Pulmonary artery endothelial cell (primary cell): ENCODE data around the gene ACSF2. TPM values are rescaled to one million over a fixed set of nuclear protein-coding genes. Genes with fewer than 3 reads are reported as not detected.

Experiments used
- DNase-seq: peaks from one replicate; pipeline ENCODE4 v3.0.0-alpha.2; 2011; ENCODE audit warnings: low read depth, low spot score
- total RNA-seq: library from RNA; depleted of rRNA; stranded (reverse); fragments of >200 nt; gene quantifications from 2 replicates; pipeline ENCODE4 v1.2.3, GENCODE V29; 2014

The ACSF2 gene
- total RNA-seq, 1 donor from 2014 or later = 10.0 TPM

DNA sequence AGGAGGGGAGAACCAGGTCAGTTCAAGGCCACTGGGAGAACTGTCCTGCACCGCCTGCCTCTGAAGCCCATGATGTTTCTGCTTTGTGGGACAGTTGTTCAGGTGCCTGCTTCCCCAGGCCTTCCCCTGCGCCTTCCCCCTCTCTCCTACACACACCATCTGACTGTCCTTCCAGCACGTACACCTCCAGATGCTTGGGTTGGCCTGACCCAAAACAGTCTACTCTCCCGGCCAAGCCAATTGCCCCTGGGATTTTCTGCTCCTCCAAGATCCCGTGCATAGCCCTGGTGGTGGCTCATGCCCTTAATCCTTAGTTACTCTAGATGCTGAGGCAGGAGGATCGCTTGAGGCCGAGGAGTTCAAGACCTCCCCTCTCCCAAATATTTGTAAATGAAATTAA is 52.0 kb downstream of the ACSF2 start:
- DNase-seq = no peak

DNA sequence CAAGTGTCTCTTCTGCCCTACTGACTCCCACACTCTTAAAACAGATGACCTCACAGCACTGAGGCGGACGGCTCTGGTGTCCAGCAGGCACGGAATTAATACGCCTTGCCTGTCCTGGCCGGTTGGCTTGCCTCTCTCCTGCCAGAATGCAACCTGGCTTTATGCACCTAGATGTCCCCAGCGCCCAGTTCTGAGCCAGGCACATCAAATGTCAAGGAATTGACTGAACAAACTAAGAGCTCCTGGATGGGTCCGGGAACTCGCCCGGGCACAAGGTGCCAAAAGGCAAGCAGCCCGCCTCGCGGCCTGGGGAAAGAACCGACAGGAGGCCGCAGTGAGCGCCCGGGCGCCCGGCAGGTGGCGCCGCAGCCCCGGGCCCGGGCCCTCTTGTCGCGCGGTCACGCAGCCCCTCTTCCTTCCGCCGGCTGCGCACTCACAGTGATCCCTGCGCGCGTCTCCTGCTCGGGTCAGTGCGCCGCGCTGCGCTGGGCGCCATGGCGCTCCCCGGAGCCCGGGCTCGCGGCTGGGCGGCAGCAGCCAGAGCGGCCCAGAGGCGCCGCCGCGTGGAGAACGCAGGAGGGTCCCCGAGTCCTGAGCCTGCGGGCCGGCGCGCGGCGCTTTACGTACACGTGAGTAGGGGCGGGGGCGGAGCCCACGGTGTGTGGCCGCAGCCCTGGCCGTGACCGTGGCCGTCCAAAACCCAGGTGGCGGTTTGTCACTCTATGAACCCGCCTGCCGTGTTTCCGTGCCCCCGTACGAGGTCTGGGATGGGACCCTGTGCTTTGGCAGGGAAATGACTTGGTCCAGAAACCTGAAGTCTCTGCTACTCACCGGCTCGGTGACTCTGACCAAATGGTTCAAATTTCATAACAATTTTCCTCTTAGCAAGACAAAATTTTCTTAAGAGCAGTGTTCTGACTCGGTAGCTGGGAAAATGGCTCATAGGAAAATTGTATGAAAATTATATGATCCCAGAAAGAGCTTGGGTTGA is 52.7 kb downstream of the ACSF2 start, which contains the start of gene RSAD1:
Gene RSAD1, plus strand, starts transcription at position 470 of the 991 bp plus-strand sequence. Its CDS starts 25 bp downstream, at position 495.
- DNase-seq = peak; percentile 51

DNA sequence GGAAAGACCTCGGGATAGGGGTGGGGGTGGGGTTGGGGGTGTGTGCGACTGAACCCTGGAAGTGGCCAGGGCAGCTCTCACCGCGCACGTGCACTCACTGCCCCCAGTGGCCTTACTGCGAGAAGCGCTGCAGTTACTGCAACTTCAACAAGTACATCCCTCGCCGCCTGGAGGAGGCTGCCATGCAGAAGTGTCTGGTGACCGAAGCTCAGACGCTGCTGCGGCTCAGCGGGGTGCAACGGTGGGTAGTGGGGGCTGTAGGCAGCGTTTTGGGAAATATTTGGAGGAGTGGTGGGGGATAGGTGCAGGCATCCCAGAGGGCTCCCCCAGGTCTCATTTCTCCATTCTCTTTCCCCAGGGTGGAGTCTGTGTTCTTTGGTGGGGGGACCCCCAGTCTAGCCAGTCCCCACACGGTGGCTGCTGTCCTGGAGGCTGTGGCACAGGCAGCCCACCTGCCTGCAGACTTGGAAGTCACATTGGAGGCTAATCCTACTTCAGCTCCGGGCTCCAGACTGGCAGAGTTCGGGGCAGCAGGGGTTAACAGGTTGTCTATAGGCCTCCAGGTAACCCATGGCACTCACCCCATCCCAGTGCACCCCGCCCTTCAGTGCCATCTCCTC is 53.6 kb downstream of the ACSF2 start:
- peak; percentile 57 for DNase-seq

DNA sequence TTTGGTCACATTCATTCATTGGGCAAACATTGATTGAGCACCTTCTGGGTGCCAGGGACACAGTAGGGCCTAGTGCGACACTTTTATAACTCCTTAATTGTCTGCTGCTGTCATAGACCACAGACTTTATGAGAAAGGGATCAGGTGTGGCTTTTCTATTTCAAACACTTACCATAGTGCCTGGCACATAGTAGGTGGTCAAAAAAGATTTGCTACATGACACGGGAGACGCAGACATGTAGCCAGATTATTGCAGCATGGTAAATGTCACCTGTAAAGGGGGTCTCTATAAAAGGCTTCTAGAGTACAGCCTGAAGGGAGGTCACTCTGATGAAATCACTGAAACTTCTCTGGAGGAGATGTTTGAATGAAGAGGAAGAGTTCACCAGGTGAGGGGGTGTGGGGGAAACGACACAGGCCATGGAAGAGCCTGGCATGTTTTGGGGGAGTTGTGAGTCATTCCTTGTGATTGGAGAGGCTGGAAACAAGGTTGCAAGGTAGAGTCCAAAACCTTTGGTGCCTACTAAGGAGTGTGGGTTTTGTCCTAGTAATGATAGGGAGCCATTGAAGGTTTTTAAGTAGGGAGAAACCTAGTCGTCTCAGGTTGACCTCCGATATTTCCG is 54.2 kb downstream of the ACSF2 start:
- no peak for DNase-seq

DNA sequence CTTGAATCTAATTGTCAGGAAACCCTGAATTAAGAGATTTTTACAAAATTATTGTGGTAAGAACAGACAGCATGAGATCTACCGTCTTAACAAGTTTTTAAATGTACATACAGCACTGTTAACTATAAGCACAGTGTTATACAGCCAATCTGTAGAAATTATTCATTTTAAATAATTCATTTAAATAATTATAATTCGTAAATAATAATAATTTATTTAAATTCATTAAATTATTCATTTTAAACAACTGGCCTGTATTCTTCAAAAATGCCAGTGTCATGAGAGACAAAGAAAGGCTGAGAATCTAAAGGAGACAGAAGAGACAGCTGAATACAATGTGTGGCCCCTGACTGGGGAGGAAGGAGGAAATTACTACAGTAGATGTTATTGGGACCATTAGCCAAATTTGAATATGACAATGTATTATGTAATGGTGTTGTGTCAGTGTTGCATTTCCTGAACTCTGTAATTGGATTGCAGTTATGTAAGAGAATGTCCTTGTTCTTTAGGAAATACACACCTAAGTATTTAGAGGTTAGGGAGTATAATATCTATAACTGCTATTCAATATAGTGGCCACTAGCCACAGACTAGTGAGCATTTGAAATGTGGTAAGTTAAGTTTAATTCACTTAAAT is 55.0 kb downstream of the ACSF2 start:
- no peak for DNase-seq

DNA sequence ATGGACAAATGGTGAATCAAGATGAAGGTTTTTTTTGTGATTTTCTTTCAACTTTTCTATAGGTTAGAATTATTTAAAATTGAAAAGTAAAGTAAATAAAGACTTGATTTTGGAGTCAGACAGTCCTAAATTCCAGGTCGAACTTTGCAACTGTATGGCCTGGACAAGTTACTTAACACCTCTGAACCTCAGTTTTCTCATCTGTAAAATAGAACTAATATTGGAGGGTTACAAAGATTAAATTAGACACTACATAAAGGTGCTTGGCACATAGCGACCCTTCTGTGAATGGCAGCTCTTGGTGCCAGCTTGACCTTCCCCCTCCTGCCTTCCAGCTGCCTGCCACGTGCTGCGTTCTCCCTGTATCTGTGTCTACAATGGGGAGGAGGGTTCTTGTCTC is 55.6 kb downstream of the ACSF2 start:
- no peak for DNase-seq

DNA sequence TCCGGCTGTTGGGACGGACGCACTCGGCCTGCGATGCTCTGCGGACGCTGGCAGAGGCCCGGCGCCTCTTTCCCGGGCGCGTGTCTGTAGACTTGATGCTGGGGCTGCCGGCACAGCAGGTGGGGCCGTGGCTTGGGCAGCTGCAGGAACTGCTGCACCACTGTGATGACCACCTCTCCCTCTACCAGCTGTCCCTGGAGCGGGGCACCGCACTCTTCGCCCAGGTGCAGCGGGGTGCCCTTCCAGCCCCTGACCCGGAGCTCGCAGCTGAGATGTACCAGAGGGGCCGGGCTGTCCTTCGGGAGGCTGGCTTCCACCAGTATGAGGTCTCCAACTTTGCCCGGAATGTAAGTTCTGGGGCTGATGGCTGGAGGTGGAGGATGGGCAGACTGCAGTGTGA is 56.1 kb downstream of the ACSF2 start:
- DNase-seq = no peak

DNA sequence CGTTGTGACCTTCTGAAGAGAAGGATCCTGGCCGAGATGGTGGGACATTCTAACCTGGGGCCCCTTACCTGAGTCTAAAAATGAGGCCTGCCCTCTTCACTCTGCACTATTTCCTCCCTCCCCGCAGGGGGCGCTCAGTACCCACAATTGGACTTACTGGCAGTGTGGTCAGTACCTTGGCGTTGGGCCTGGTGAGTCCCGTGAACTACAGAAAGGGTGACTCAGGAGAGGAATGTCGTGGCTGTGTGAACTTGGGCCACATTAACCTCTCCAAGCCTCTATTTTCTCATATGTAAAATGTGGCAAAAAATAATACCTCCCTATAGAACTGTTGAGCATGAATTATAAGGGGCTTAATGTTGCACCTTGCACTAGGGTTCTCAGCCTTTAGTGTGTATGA is 56.5 kb downstream of the ACSF2 start:
- DNase-seq = peak; percentile 89

DNA sequence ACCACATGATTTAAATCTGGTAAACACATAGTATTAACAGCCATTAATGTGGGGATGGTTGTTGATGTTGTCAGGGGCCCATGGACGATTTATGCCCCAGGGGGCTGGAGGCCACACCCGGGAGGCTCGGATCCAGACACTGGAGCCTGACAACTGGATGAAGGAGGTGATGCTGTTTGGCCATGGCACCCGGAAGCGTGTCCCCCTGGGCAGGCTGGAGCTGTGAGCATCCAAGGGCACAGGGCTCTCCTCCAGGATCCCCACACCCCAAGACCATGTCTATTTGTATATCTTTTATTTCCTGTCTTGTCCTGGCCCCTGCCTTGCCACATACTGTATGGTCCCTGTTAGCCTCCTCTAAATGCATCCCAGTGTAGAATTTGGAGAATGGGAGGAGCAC is 57.2 kb downstream of the ACSF2 start:
- DNase-seq = no peak

DNA sequence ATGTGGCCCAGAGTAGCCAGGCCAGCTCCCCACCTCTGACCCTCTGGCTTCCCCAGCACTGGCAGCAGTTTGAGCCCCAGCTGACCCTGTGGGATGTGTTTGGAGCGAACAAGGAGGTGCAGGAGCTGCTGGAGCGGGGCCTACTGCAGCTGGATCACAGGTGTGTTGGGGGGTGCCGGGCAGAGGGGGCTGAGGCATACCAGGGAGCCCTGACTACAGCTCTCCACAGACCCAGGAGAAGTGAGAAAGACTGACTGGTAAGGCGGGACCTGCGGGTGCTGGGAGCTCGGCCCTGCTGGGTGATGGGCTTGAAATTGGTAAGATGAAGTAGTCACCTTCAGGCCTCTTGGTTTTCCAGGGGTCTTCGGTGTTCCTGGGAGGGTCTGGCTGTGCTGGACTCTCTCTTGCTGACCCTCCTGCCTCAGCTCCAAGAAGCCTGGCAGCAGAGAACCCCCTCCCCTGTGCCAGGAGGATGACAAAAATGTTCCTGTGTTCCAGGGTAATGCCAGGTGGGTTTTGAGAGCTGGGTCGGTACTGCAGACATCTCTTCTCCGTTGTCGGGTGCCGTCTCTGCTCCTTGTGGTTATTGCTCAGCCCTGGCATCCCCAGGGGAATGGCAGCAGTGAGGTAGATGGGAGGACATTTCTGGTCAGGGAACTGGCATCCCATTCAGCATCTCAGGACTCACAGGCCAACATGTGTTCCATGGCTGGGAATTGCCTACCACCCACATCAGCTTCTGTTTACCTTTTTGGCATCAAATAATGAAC is 58.6 kb downstream of the ACSF2 start:
- DNase-seq = no peak

DNA sequence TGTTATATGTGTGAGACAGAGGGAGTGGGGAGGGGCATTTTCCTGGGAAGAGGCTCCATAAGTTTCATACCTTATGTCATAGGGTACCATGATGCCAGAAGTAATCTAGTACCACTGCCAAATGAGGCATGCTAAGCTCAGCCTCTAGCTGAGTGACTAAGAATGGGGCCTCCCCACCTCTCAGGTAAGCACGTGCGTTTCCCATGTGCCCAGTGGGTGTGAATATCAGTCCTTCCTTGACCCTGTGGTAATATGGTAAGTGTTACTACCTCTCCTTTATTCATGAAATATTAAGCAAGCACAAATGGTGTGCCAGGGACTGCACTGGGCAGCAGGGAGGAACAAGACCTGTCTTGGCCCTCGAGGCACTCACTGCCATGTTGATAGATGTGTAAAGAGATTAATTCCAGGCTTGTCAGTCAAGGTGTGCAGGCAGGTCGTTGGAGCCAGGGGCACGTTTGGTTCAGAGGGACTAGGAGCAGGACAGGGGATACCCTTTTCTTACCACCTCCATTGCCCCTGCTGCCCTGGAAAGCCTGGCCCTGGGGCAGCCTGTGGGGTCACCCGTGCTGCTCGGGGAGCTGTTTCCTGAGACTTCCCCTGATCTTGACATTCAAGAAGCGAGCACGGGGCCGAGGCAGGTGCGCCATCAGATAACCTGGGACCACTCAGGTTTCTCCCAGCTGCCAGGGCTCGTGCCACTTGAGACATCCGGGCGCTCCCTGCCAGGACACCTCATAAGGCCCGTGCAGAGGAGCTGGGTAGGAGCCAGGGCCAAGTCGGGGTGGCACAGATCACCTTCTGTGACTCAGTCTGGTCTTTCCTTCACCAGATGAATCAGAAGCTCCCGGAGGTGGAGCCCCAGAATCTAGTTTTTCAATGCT is 61.4 kb downstream of the ACSF2 start:
- DNase-seq = no peak

DNA sequence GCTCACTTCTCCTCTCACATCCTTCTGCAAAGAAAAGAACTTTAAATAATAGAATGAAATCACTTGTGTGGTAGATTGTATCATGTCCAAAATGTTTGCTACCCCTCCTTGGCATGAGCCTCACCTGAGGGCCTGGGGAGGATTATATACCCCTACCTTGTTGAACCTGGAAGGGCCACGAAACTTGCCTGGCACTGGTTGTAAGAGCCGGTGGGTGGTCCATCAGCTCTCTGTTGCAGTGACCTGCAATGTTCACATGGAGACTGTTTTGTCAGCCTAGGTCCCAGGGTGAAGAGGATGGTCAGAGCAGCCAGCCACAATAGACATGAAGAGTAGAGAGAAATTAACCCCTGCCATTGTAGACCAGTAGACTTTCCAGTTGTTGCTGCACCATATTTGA is 62.9 kb downstream of the ACSF2 start:
- no peak for DNase-seq

DNA sequence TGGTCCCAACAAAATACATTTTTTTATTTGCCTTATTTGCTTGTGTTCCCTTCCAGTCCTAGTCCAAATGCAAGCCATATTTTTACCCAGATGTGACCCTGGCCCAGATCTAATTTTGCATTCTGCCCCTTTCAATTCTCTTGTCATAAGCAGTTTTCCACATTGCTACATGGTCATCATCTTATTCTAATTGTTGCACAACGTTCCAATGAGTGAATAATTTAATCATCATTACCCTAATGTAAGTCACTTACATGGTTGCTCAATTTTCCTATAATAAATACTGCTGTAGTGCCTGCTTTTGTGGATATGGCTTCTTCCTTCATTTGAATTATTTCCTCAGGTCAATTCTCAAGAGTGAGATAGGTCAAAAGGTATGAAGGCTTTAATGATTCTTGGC is 65.5 kb downstream of the ACSF2 start:
- no peak for DNase-seq

DNA sequence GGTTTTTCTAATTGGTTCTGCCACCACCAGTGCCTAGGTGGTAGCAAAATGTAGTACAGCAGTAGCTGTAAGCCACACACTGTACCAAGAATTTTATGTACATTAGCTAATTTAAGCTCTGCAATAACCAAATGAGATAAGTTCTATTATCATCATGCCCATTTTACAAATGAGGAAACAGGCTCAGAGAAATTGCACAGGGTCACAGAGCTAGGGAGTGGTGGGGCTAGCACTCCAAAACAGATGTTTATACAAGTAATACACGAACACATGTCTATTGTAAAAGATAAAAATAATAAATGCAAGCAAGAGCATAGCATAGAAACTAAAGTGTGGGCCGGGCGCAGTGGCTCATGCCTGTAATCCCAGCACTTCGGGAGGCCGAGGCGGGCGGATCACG is 66.2 kb downstream of the ACSF2 start:
- DNase-seq = no peak

DNA sequence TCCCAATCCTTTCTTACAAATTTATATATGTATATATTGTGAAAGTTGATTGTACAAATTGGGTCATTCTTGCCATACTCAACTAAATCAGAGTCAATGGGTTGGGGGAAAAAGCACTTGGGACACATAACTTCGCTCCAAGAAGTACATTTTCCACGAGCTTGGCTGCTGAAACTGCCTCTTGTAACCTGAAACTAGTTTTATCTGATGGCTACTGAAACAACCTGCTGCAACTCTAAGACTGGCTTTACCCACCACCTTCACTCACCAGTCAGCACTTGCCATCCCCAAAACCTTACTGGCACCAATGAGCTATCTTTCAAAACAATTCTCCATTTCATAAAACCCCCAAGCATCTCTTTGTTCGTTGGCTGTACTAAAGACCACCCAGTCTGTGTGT is 67.7 kb downstream of the ACSF2 start:
- no peak for DNase-seq

DNA sequence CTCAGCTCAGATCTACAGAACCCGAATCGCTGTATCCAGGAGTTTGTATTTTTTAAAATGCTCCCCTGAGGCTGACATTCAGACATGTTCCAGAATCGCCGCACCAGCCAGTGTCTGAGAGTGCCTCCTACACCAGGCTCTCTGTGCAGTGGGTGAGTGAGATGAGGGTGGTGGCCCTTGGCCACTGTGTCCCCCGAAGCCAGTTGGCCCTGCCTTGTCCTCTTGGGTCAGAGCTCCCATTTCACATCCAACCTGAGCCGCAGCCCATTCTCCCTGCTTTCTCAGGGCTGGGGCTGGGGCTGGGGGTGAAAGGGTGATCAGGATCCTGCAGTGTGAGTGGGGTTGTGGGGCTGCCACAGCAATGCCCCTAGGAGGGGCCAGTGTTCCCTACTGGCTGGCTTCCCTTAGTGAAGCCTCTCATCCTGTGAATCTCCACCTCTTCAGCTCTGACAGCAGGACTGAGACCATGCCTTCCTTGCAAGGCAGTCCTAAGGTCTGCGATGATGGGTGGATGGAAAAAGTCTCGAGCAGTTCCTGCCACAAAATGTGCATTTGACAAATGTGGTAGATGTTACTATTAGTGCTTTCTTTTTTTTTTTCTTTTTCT is 69.3 kb downstream of the ACSF2 start:
- no peak for DNase-seq

DNA sequence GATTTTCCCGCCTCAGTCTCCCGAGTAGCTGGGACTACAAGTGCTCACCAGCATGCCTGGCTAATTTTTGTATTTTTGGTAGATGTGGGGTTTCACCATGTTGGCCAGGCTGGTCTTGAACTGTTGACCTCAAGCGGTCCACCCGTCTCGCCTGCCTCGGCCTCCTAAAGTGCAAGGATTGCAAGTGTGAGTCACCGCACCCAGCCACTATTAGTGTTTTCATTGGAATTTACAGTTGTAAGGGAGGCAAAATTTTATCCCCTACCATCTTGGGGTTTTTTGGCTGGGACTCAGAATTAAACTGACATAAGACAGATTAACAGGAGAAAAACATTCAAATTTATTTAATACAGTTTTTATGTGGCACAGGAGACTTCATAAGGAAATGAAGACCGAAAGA is 69.9 kb downstream of the ACSF2 start:
- no peak for DNase-seq

DNA sequence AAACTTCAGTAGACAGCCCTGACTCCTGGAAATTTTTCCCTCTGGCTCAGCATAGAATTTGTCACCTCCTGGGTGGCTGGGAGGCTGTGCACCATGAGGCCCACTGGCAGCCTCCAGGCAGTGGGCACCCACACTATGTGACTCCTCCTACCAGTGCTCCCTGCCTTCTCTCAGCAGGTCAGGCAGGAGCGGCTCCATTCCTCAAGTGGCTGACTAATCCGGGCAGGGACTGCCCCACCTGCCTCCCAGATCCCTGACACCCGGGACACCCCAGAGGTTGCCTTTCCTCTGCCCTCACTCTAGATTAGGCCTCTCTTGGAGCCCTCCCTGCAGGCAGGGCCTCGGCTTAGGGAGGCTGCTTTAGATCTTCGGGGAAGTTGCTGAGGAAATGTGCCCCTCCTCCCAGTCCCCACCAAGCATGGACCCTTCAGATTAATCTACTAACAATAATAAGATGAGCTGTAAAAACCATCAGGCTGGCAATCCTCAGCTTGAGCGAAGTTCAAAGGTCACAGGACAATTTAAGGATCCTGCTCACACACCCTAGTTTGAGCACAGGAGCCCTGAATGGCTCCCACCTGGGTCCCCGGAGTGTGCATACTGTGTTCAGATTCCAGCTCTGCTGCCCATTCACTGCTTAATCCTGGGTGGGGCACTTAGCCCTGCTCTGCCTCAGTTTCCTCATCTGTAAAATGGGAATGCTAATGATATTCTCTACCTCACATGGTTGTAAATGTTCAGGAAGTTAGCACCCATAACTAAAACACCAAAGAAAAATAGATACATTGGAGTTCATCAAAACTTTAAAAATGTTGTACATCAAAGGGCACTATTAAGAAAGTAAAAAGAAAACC is 72.2 kb downstream of the ACSF2 start:
- no peak for DNase-seq

DNA sequence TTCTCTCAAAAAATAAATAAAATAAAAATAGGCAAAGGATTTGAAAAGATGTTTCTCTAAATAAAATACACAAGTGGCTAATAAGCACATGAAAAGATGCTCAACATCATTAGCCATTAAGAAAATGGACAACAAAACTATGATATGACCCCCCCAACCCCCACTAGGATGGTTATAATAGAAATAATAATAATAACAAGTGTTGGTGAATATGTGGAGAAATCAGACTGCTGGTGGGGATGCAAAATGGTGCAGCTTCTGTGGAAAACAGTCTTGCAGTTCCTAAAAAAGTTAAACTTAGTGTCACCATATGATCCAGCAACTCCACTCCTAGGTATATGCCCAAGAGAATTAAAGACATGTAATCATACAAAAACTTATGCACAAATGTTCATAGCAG is 73.3 kb downstream of the ACSF2 start:
- DNase-seq = no peak
